ENCODE data around the gene RNPC3.
"Not testable (repeated sequence)": the region's sequence is repeated elsewhere in the genome, so short reads cannot be mapped to it uniquely, and the experiment has no call there.

RNPC3 gene

GRCh38 chr1:103576065-103576464 lies 50.6 kb downstream of the RNPC3 start:
- no peak for TF ChIP-seq CTCF (IDR thresholded peaks at IDR 0.05; ENCODE audit: insufficient read depth, low read depth, low read length, missing control alignments)
- no peak overlapping the region for H3K4me3 ChIP-seq (ENCODE audit: low read length)
- DNase-seq (ENCODE audit: low read depth) = no peak

- DNase-seq (ENCODE audit: low read depth) = not testable (repeated sequence)
Measured at GRCh38 chr1:103576784-103577183, 51.3 kb downstream of the RNPC3 start.

GRCh38 chr1:103582464-103582863 lies 57.0 kb downstream of the RNPC3 start:
- no peak overlapping the region for H3K4me3 ChIP-seq (ENCODE audit: low read length)
- no peak for DNase-seq (ENCODE audit: low read depth)
- TF ChIP-seq CTCF (IDR thresholded peaks at IDR 0.05; ENCODE audit: insufficient read depth, low read depth, low read length, missing control alignments) = no peak

More at GRCh38 chr1:103576784-103577183, 51.3 kb downstream of the RNPC3 start:
- H3K4me3 ChIP-seq (ENCODE audit: low read length) = not testable (repeated sequence)

GRCh38 chr1:103583887-103584286 lies 58.4 kb downstream of the RNPC3 start:
- H3K4me3 ChIP-seq (ENCODE audit: low read length) = no peak overlapping the region
- no peak for DNase-seq (ENCODE audit: low read depth)
- TF ChIP-seq CTCF (IDR thresholded peaks at IDR 0.05; ENCODE audit: insufficient read depth, low read depth, low read length, missing control alignments) = no peak

- no peak for DNase-seq (ENCODE audit: low read depth)
- H3K4me3 ChIP-seq (ENCODE audit: low read length) = no peak overlapping the region
- no peak for TF ChIP-seq CTCF (IDR thresholded peaks at IDR 0.05; ENCODE audit: insufficient read depth, low read depth, low read length, missing control alignments)
Measured at GRCh38 chr1:103584537-103584936, 59.0 kb downstream of the RNPC3 start.

- not testable (repeated sequence) for DNase-seq (ENCODE audit: low read depth); H3K4me3 ChIP-seq (ENCODE audit: low read length)
Measured at GRCh38 chr1:103602740-103603139, 77.2 kb downstream of the RNPC3 start.
